ENCODE data around the gene HES5. TPM values are rescaled to one million over a fixed set of nuclear protein-coding genes. Genes with fewer than 3 reads are reported as not detected.

HES5 gene
- total RNA-seq, 1 experiment from 2014 or later, result 0.84 TPM

DNA sequence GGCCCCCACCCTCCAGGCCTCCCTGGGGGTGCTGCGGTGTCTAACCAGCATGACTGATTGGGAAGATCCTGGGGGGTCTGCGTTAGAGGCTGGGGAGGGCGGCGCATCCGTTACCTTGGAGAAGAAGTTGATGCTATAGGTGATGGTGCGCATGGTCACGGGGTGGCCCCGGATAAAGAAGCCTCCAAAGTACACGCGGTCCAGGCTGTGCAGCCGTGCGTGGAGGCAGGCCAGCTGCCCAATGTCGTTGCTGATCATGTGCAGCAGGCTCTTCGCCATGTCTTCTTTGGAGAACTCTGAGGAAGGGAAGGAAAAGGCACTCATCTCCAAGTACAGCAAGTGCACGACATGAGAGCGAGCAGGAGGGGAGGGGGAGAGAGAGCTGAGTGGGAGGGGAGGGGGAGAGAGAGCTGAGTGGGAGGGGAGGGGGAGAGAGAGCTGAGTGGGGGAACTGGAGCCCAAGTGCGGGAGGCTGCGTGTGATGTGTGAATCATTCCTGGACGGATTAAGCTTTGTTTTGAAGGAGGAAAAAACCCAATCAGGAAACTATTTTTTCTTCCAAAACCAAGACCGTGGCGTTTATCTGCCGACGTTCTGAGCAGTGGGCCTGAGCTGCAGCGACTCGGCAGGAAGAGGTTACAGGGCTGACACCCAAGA is 10.9 kb downstream of the HES5 start:
- ChIA-PET CTCF (no interaction called here), POLR2A (ENCODE audit: unreplicated experiment) (no interaction called here)
- Histone ChIP-seq H3K4me2 (ENCODE audit: low read length) (no peak overlapping the region), H3K4me3 (ENCODE audit: low read length) (no peak overlapping the region), H3K79me2 (ENCODE audit: low read length) (peaks cover 34% of the 10 kb centered on the region), H3K27me3 (ENCODE audit: low read length) (no peaks in the 10 kb centered on the region), H3K9me3 (ENCODE audit: low read length) (no peaks in the 10 kb centered on the region), H2AFZ (ENCODE audit: low read length) (no peak overlapping the region), H3K9me2 (replicated peaks; ENCODE audit: low read length) (no peaks in the 10 kb centered on the region), H3K27ac (ENCODE audit: low read length) (no peak overlapping the region), H3K4me1 (ENCODE audit: insufficient read depth, low read length) (peaks cover 14% of the 10 kb centered on the region), H3F3A (ENCODE audit: low read length, unreplicated experiment) (no peaks in the 10 kb centered on the region), H3K36me3 (ENCODE audit: low read depth, low read length) (peaks cover 52% of the 10 kb centered on the region), H4K20me1 (ENCODE audit: low read length) (peaks cover 25% of the 10 kb centered on the region), H3K9ac (ENCODE audit: low read length) (no peak overlapping the region)
- intact Hi-C loops (cut with micrococcal nuclease), result no loop called here
- no peak for ATAC-seq
- no peak for DNase-seq
- TF ChIP-seq EZH2 (IDR thresholded peaks at IDR 0.05; ENCODE audit: low read length, unreplicated experiment), result no peak
- no peak for TF ChIP-seq EZH2phosphoT487 (IDR thresholded peaks at IDR 0.05; ENCODE audit: borderline replicate concordance, low read length)
- TF ChIP-seq, protein P1, sequence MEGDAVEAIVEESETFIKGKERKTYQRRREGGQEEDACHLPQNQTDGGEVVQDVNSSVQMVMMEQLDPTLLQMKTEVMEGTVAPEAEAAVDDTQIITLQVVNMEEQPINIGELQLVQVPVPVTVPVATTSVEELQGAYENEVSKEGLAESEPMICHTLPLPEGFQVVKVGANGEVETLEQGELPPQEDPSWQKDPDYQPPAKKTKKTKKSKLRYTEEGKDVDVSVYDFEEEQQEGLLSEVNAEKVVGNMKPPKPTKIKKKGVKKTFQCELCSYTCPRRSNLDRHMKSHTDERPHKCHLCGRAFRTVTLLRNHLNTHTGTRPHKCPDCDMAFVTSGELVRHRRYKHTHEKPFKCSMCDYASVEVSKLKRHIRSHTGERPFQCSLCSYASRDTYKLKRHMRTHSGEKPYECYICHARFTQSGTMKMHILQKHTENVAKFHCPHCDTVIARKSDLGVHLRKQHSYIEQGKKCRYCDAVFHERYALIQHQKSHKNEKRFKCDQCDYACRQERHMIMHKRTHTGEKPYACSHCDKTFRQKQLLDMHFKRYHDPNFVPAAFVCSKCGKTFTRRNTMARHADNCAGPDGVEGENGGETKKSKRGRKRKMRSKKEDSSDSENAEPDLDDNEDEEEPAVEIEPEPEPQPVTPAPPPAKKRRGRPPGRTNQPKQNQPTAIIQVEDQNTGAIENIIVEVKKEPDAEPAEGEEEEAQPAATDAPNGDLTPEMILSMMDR (conservative IDR thresholded peaks at IDR 0.05; ENCODE audit: low read depth, low read length), result no peak
- BruUV-seq (replicated peaks), result no TSS peak

DNA sequence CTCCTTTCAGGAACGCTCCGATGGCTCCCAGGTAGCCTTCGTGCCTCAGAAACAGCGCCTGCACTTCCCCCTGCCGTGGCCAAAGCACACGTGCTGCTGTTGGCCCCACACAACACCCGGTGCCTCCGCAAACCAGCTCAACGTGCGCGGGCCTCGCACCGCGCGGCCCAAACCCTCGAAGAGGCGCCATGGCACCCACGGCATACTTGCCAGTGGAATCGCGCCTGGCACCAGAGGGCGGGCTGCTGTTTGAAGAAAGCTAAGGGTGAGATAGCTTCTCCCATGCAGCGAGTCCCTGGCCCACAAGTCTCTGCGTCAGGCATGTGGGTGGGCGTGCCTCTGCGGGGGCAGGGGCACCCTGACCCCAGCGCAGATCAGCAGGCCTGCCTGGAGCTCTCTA is 11.5 kb downstream of the HES5 start:
- ChIA-PET POLR2A (ENCODE audit: unreplicated experiment) (no interaction called here), CTCF (no interaction called here)
- BruUV-seq (replicated peaks), result no TSS peak
- no peak overlapping the region for H3K9ac ChIP-seq (ENCODE audit: low read length)
- peaks cover 8% of the 10 kb centered on the region for H3K4me1 ChIP-seq (ENCODE audit: insufficient read depth, low read length)
- ATAC-seq (no peak), DNase-seq (no peak)
- no peaks in the 10 kb centered on the region for H3F3A ChIP-seq (ENCODE audit: low read length, unreplicated experiment)
- peaks cover 28% of the 10 kb centered on the region for H3K79me2 ChIP-seq (ENCODE audit: low read length)
- no peaks in the 10 kb centered on the region for H3K9me3 ChIP-seq (ENCODE audit: low read length)
- no peaks in the 10 kb centered on the region for H3K9me2 ChIP-seq (replicated peaks; ENCODE audit: low read length)
- H3K4me3 ChIP-seq (ENCODE audit: low read length), result no peak overlapping the region
- H4K20me1 ChIP-seq (ENCODE audit: low read length), result peaks cover 19% of the 10 kb centered on the region
- peaks cover 57% of the 10 kb centered on the region for H3K36me3 ChIP-seq (ENCODE audit: low read depth, low read length)
- H3K27ac ChIP-seq (ENCODE audit: low read length), result no peak overlapping the region
- TF ChIP-seq EZH2 (IDR thresholded peaks at IDR 0.05; ENCODE audit: low read length, unreplicated experiment) (no peak), EZH2phosphoT487 (IDR thresholded peaks at IDR 0.05; ENCODE audit: borderline replicate concordance, low read length) (no peak)
- TF ChIP-seq, protein P1 (conservative IDR thresholded peaks at IDR 0.05; ENCODE audit: low read depth, low read length), result no peak
- H3K27me3 ChIP-seq (ENCODE audit: low read length), result no peaks in the 10 kb centered on the region
- no peak overlapping the region for H3K4me2 ChIP-seq (ENCODE audit: low read length)
- no peak overlapping the region for H2AFZ ChIP-seq (ENCODE audit: low read length)
- intact Hi-C loops (cut with micrococcal nuclease), result no loop called here

DNA sequence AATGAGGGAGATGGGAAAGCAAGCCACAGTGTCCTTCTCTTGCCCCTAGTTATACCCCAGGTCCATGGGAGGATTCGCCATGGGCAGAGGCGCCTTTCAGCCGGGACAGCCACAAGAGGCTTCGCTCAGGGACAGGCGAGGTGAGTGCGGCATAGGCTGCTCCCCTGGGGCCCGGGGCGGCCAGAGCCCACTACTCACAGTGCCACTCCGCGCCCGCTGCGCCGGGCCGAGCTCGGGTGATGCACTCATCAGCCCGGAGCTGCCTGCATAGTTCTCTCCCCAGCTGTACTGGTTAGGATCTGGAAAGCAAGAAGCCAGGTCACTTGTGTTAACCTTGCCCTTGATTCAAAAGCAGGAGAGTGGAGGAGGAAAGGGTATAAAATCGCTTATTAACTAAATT is 12.1 kb downstream of the HES5 start:
- H3K79me2 ChIP-seq (ENCODE audit: low read length), result peaks cover 22% of the 10 kb centered on the region
- peaks cover 61% of the 10 kb centered on the region for H3K36me3 ChIP-seq (ENCODE audit: low read depth, low read length)
- BruUV-seq (replicated peaks), result no TSS peak
- no peak for ATAC-seq
- no peaks in the 10 kb centered on the region for H3K9me2 ChIP-seq (replicated peaks; ENCODE audit: low read length)
- no peak for DNase-seq
- ChIA-PET CTCF (no interaction called here), POLR2A (ENCODE audit: unreplicated experiment) (no interaction called here)
- peaks cover 2% of the 10 kb centered on the region for H3K4me1 ChIP-seq (ENCODE audit: insufficient read depth, low read length)
- no peaks in the 10 kb centered on the region for H3K9me3 ChIP-seq (ENCODE audit: low read length)
- TF ChIP-seq EZH2 (IDR thresholded peaks at IDR 0.05; ENCODE audit: low read length, unreplicated experiment) (no peak), EZH2phosphoT487 (IDR thresholded peaks at IDR 0.05; ENCODE audit: borderline replicate concordance, low read length) (no peak)
- TF ChIP-seq, protein P1 (conservative IDR thresholded peaks at IDR 0.05; ENCODE audit: low read depth, low read length), result no peak
- H3K27me3 ChIP-seq (ENCODE audit: low read length), result no peaks in the 10 kb centered on the region
- H3K9ac ChIP-seq (ENCODE audit: low read length), result no peak overlapping the region
- H4K20me1 ChIP-seq (ENCODE audit: low read length), result peaks cover 14% of the 10 kb centered on the region
- H2AFZ ChIP-seq (ENCODE audit: low read length), result no peak overlapping the region
- no peak overlapping the region for H3K4me3 ChIP-seq (ENCODE audit: low read length)
- no peaks in the 10 kb centered on the region for H3F3A ChIP-seq (ENCODE audit: low read length, unreplicated experiment)
- no peak overlapping the region for H3K4me2 ChIP-seq (ENCODE audit: low read length)
- intact Hi-C loops (cut with micrococcal nuclease), result no loop called here
- no peak overlapping the region for H3K27ac ChIP-seq (ENCODE audit: low read length)
